ENCODE measurements around the gene TDRD7.

- no peak for TF ChIP-seq GLI4 (tag by site-specific recombination; IDR thresholded peaks at IDR 0.05)
- no peak for TF ChIP-seq ZIC2 (tag by site-specific recombination; IDR thresholded peaks at IDR 0.05)
- no peak for TF ChIP-seq ZNF747 (tag by site-specific recombination; IDR thresholded peaks at IDR 0.05)
- TF ChIP-seq ZNF626 (tag by site-specific recombination; IDR thresholded peaks at IDR 0.05), result no peak
- TF ChIP-seq ZNF148 (tag by site-specific recombination; IDR thresholded peaks at IDR 0.05; ENCODE audit: borderline replicate concordance), result no peak
- TF ChIP-seq TRIM28 (IDR thresholded peaks at IDR 0.05; ENCODE audit: borderline replicate concordance, low read length), result no peak
- no peak for TF ChIP-seq ZNF274 (IDR thresholded peaks at IDR 0.05; ENCODE audit: low read length)
- no peak for TF ChIP-seq ZNF274 (tag by site-specific recombination; IDR thresholded peaks at IDR 0.05; ENCODE audit: borderline replicate concordance)
- TF ChIP-seq, protein P1, sequence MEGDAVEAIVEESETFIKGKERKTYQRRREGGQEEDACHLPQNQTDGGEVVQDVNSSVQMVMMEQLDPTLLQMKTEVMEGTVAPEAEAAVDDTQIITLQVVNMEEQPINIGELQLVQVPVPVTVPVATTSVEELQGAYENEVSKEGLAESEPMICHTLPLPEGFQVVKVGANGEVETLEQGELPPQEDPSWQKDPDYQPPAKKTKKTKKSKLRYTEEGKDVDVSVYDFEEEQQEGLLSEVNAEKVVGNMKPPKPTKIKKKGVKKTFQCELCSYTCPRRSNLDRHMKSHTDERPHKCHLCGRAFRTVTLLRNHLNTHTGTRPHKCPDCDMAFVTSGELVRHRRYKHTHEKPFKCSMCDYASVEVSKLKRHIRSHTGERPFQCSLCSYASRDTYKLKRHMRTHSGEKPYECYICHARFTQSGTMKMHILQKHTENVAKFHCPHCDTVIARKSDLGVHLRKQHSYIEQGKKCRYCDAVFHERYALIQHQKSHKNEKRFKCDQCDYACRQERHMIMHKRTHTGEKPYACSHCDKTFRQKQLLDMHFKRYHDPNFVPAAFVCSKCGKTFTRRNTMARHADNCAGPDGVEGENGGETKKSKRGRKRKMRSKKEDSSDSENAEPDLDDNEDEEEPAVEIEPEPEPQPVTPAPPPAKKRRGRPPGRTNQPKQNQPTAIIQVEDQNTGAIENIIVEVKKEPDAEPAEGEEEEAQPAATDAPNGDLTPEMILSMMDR (tag by site-specific recombination; IDR thresholded peaks at IDR 0.05), result no peak
- no peak for TF ChIP-seq BCL11B (tag by site-specific recombination; IDR thresholded peaks at IDR 0.05; ENCODE audit: low read depth)
Observed at GRCh38 chr9:97480749-97481148, 68.9 kb downstream of the TDRD7 start.

All from HEK293 (cell line).